Astrocyte of the hippocampus (primary cell): ENCODE data around the gene KCNK15.

Experiments used
- DNase-seq: peaks from one replicate; pipeline ENCODE4 v3.0.0; 2011; ENCODE audit warnings: low read depth, low spot score

KCNK15 gene

GRCh38 chr20:44715499-44716308 lies 30.0 kb upstream of the KCNK15 start:
- no peak for DNase-seq

- DNase-seq: peak; percentile 47
Measured at GRCh38 chr20:44716309-44717106, 29.2 kb upstream of the KCNK15 start.

- DNase-seq: no peak
Measured at GRCh38 chr20:44717986-44718385, 27.7 kb upstream of the KCNK15 start.

- DNase-seq: no peak
Measured at GRCh38 chr20:44719841-44720240, 25.8 kb upstream of the KCNK15 start.

- peak; percentile 77 for DNase-seq
Measured at GRCh38 chr20:44720621-44720996, 25.1 kb upstream of the KCNK15 start.

- peak; percentile 75 for DNase-seq
Measured at GRCh38 chr20:44720997-44721784, 24.5 kb upstream of the KCNK15 start.

GRCh38 chr20:44721785-44722054 lies 23.9 kb upstream of the KCNK15 start:
- DNase-seq: no peak

GRCh38 chr20:44722990-44723389 lies 22.7 kb upstream of the KCNK15 start:
- no peak for DNase-seq

GRCh38 chr20:44723391-44723790 lies 22.3 kb upstream of the KCNK15 start:
- no peak for DNase-seq

- no peak for DNase-seq
Measured at GRCh38 chr20:44723798-44724362, 21.8 kb upstream of the KCNK15 start.

GRCh38 chr20:44724423-44725091 lies 21.1 kb upstream of the KCNK15 start:
- DNase-seq: no peak

- no peak for DNase-seq
Measured at GRCh38 chr20:44725837-44726236, 19.8 kb upstream of the KCNK15 start.

GRCh38 chr20:44727039-44727438 lies 18.6 kb upstream of the KCNK15 start:
- no peak for DNase-seq

- no peak for DNase-seq
Measured at GRCh38 chr20:44727651-44728050, 18.0 kb upstream of the KCNK15 start.

- DNase-seq: peak; percentile 85
Measured at GRCh38 chr20:44728801-44729443, 16.7 kb upstream of the KCNK15 start.

- peak; percentile 87 for DNase-seq
Measured at GRCh38 chr20:44730441-44730840, 15.2 kb upstream of the KCNK15 start.

GRCh38 chr20:44731657-44732056 lies 14.0 kb upstream of the KCNK15 start:
- no peak for DNase-seq

- DNase-seq: peak; percentile 43
Measured at GRCh38 chr20:44732327-44732726, 13.3 kb upstream of the KCNK15 start.

GRCh38 chr20:44733341-44734069 lies 12.2 kb upstream of the KCNK15 start:
- DNase-seq: peak; percentile 88

GRCh38 chr20:44734938-44735337 lies 10.7 kb upstream of the KCNK15 start:
- peak; percentile 73 for DNase-seq
